GM21528 (cell line): Measurements from ENCODE around the gene DIS3L.
"Not testable (repeated sequence)": the region's sequence is repeated elsewhere in the genome, so short reads cannot be mapped to it uniquely, and the experiment has no call there.

ENCODE experiments used
- ATAC-seq: cut with Tn5 transposase; IDR thresholded peaks from one replicate; pipeline ENCODE4 v1.9.1; 2021; ENCODE audit warnings: mild to moderate bottlenecking, moderate library complexity; ENCODE audit not compliant: unreplicated experiment, low FRiP score

DIS3L gene

DNA sequence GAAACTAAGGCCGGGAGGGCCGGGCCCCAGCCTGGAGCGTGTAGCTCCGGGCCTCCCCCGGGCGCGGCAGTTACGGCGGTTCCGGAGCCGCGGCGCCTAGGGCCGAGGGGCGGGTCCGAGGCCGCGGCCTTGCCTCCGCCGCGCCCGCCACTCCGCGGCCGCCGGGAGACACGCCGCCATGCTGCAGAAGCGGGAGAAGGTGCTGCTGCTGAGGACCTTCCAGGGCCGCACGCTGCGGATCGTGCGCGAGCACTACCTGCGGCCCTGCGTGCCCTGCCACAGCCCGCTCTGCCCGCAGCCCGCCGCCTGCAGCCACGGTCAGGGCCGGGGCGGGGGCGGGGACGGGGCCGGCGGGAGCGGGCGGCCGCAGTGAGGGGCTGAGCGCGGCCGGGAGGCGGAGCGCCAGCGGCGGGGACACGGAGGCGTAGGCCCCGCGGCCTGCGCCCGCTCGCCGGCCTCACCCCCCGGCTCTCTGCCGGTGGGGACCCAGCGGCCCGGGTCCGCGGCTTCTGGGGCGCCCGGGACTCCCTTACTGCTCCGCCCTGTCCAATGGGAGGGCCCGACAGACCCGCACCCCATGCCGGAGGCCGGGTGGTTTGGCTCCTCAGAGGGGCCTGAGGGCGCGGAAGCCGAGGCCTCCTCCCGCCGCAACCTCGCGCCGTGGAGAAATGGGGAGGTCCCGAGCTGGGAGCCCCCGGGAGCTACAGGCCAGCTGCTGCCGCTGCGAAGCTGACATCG is at the start of gene DIS3L:
TSS of gene DIS3L (plus strand) at position 150 of the 738 bp plus-strand sequence. CDS start at position 179, 29 bp downstream.
- peak; percentile 72 for ATAC-seq

DNA sequence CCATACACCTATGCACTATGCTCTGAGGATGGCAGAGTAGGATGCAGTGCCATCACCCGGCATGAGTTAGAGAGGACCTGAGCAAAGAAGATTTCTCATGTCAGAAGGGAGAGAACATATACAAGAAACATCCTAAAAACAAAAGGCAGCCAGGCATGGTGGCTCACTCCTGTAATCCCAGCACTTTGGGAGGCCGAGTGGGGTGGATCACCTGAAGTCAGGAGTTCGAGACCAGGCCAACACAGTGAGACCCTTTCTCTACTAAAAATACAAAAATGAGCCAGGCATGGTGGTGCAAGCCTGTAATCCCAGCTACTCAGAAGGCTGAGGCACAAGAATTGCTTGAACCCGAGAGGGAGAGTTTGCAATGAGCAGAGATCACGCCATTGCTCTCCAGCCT is 47.5 kb upstream of the DIS3L start:
- ATAC-seq = not testable (repeated sequence)

DNA sequence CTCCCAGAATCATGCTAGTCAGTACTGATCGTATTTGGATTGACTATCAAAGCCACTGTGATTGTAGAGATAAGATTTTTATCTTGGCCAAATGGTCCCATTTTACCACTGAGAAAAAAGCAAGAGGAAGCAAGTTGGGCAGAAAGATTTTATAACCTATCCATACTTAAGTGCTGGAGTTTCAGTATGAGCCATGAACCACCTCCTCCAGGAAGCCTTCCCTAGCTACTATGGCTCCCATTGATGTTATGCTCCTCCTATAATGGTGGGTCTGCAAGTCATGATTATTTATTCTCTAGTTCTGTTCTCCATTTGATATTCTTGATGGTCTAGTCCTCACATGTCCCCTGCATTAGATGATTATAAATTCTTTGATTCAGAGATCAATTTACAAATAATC is 46.4 kb upstream of the DIS3L start:
- ATAC-seq = no peak

DNA sequence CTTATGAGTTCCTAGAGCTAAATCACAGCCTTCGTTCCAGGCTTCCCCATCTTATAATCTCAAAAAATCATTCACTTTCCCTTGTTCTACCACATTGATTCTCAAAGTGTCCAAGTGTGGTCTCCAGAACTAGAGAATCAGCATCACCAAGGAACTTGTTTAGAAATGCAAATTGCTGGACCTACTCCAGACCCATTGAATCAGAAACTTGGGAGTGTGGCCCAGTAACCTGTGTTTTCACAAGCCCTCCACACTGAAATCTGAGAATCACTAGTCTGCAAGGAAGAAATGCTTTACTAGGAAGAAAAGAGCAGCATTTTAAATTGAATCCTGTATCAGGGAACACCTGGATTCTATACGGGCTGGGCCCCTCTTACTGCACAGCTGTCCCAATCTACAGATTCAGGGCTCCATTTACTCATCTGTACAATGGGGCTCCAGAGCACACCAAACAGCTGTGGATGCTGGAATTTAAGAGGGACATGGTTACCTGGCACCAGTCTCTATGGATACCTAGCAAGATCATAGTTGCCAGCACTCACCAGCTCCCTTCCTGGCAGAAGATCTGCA is 43.7 kb upstream of the DIS3L start:
- ATAC-seq = no peak

DNA sequence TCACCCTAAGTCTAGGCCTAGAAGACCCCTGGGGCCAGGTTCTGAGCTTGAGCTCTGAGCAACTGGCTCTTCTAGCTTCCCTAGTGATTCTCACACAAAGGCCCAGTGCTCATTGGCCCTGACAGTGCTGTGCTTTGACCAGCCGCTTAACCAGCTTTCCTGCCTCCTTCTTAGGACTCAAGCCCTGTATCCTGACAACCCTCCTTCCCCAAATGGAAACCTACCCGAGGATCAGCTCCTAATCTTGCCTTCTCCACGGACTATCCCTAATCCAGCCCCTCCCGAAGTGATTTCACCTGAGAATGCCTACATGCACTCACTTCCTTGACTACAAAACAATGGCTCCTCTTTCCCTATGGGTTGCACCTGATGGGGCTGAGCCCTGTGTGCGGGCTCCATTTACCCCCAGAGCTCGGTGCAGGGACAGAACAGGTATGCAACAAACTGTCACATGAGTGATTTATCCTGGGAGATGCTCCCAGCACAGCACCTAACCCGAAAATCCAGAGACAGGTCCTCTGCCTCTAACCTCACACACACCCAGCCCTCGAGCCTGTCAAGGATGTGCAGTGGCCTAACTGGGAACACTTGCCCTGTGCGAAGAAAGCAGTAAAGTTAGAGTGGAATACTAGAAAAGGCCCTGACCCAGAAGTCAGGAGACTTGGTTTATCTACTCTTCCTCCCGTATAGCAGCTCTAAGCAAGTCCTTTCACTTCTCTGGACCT is 42.1 kb upstream of the DIS3L start:
- no peak for ATAC-seq

DNA sequence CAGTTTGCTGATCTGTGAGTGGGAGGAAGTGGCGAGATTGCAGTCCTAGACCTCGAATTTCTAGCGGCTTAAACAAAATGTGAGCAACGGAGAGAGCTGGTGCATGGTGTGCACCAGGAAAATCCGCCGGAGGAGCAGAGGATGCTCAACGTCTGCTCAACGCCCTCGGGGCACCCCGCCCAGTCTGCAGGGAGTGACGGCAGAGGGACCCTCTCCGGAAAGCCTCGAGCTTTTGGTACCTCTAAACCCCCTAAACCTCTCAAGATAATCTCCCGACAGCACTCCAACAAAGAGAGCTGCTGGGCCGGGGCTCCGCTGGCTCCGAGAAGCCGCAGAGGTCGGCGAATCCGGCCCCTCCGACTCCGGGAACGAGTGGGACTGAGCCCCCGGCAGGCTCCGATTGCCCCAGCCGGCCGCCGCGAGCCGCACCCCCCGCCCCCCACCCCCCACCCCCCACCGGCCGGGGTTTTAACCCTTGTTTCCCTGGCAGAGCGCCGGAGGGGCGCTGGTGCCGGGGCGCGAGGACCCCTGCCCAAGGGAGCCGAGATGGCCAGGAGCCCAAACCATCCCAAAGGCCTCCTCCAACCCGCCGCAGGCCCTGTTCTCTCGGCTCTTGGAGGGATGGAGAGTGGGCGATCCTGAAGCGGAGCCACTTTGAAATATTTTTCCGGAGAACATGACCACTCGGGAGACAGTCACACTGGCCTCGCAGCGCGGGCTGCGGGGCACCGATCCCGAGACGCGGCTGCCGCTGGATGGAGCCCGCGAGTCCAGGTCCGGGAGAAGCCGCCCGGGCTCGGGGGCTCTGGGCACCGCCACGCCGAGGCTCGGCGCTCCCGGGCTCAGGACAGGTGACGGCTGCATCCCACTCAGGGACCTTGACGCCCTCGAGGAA is 41.3 kb upstream of the DIS3L start:
- ATAC-seq = no peak

DNA sequence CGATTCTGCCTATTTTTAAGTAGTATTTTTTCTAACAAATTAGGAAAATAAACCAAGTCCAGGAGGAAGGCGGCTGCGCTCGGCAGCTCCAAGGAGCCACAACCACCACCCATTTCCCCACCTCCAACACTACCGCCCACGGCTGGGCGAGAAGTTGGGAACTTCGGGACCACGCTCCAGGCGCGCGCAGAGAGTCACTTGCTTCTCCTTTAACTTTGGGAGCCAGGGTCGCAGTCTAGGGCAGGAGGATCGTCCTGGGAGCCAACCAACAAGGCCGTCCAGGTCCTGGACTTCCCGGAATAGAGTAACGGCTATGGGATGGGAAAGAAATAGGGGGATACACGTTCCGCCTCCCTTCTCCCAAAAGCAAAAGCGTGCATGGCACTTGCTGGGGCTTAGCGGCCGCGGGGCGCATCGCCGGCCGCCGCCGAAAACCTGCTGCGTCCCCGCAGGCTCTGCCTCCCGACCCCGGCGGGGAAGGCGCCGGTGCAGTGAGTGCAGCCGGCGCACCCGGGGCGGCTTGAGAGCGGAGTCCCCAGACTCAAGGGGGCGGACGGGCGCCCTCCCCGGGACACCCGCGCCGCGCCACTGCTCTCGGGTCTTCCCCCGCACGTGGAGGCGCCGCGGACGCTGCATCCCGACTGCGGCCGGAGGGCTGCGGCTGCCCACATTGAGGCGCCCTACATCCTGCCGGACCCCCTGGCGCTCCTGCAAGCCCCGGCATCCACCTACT is 40.5 kb upstream of the DIS3L start:
- no peak for ATAC-seq

DNA sequence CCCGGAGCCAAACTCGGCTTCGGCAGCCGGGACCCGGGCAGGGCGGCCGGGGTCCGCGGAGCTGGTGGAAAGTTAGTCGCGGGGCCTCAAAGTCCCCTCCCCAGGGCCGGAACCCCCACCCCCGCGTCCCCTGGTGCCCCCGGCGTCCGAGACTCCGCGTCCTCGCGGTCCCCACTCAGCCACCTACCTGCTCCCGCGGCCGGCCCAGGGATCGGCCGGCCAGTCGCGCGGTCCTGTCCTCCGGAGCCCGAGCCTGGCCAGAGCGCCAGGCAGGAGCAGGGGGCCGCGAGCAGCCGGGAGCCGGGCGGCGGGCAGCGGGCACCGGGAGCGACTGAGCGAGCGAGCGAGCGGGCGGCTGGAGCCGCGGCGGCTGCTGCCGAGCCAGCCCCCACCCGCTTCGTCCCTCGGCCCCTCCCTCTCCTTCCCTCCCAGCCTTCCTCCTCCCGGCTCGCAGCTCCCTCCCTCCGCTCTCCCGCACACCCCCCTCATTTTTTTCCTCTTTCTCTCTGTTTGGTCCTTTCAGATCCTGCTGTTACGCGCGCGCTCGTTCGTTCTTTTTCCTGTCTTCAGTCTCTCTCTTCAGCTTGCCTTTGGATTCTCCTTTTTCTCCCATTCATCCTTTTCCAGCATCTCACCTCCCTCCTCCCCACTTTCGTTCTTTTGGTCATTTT is 39.8 kb upstream of the DIS3L start, which contains the start of gene MEGF11:
TSS of gene MEGF11 (minus strand) at position 333 of the 671 bp plus-strand sequence. CDS start 125,347 bp downstream, outside the sequence.
- ATAC-seq = no peak

DNA sequence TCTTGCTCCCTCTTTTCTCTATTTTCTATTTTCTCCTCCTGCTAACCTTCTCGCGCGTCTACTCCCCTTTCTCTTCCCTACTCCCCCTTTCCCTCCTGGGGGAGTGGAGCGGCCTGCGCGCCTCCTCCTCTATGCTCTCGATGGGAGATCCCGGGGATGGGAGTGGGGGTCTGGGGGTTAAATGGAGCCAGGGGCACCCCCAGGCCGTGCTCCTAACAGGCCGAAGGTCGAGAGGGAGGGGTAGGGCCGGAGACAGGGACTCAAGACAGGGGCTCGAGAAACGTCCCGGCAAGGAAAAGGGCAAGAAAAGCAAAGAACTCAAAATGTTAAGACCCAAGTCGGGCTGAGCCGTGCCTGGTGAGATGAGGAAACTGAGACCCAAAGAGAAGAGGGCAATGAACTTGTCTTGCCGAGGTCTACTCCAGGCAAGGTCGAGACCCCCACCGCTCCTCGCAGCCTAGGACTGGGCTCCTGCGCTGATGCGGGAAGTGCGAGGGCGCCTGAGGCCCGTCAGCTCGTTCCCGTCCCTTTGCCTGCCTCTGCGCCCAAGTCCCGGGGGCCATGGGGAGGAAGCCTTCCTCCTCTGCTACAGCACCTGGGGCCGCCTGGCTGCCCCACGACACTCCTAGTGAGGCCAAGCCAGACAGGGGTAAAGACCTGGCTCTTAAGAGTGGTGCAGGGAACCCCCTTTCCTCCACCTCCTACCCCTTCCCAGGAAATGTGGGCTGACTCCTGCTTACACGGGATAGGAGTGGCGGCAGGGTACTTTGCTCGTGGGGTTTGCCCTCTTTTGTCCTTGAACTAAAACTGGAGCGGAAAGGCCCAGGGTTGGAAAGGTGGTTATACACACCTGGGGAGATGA is 39.0 kb upstream of the DIS3L start:
- no peak for ATAC-seq

DNA sequence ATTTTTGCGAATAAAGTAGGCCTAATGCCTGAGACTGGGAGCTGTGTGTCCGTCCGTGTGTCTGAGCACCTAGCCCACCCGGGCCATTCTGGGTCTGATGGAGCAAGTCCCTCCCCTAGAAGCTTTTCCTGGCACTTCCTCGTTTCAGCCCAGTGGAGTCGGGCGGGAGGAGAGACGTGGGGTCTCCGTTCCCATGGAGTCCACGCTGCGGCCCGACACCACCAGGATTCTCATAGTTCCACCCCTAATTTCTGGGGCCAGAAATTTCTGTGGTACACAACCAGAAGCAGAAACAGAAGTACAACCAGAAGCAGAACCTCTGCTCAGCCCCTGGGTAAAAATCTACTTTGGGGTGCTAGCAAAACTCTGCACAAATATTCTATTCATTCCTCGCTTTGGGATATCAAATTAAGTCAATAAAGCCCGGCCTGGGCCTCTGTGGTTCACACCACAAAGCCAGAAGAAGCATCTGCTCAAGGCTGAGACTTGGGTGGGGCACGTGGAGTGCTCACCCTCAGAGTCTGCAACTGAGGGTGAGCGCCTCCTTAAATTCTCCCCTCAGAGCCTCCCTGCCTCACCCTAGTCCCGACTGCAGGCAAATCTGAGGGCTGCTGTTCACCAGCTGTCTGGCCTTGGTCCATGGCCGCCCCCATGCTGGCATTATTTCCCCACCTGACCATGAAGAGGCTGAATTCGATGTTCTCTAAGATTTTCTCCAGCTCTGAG is 38.3 kb upstream of the DIS3L start:
- ATAC-seq = no peak

DNA sequence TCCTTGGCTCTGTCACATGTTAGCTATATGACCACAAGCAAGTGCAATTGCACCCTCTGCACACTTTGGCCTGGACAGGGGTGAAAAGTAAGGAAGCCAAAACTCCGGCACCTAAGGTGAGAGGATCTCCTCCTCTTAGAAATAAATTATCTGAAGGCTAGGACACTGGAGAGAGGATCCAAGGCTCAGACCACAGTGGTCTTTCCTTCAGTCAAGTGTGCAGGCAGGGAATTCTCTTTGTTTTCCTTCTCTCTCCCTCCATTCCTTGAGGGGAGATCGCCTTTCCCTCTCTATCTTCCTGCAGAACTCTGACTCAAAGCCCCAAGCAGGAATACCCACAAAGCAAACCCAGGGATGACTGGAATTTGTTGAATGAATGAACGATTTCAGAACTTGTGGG is 36.7 kb upstream of the DIS3L start:
- no peak for ATAC-seq

DNA sequence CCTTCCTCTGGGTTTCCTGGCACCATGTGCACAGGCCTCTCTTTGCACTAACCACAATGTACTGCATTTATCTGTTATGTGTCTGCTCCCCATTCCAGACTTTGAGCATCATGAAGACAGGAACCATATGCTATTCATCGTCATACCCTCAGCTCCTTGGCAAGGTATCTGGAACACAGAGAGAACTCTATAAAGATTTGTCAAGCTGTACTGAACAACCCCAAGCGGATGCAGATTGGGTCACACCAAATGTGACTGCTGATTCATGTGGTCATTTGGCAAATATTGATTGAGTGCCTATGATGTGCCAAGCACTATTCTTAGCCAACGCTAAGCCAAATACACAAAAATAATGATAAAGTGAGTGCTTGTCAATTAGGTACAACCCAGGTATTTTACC is 32.3 kb upstream of the DIS3L start:
- ATAC-seq = no peak

DNA sequence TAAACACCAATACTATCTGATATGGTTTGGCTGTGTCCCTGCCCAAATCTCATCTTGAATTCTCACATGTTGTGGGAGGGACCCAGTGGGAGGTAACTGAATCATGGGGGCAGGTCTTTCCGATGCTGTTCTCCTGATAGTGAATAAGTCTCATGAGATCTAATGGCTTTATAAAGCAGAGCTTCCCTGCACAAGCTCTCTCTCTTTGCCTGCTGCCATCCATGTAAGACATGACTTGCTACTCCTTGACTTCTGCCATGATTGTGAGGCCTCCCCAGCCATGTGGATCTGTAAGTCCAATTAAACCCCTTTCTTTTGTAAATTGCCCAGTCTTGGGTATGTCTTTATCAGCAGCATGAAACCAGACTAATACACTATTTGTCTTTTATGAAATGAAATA is 30.5 kb upstream of the DIS3L start:
- ATAC-seq = not testable (repeated sequence)

DNA sequence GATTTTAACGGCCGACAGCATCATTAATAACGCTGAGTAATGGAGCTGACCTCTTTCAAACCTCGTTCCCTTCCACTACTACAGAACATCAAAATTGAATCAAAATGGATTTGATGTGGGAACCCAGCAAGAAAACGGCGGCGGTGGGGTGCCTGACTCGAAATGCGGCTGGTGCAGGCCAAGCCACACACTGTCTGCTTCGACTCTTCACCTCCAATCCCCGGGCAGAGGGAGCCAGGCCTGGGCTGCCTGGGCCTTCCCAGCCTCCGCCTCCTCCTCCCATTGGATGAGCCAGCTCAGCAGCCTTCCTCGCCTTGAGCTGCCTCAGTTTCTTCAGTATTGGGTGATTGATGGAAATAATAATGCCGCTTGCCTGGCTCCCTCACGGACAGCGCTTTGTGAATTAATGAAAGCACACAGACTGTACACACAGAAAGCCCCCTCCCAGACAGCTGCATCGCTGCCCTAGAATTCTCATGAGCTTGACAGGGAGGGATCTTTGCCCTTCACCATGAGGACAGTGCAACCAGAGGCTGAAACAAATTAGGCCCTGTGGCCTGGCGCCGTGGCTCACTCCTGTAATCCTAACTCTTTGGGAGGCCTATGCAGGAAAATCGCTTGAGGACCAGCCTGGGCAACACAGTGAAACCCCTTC is 28.4 kb upstream of the DIS3L start:
- ATAC-seq = no peak

DNA sequence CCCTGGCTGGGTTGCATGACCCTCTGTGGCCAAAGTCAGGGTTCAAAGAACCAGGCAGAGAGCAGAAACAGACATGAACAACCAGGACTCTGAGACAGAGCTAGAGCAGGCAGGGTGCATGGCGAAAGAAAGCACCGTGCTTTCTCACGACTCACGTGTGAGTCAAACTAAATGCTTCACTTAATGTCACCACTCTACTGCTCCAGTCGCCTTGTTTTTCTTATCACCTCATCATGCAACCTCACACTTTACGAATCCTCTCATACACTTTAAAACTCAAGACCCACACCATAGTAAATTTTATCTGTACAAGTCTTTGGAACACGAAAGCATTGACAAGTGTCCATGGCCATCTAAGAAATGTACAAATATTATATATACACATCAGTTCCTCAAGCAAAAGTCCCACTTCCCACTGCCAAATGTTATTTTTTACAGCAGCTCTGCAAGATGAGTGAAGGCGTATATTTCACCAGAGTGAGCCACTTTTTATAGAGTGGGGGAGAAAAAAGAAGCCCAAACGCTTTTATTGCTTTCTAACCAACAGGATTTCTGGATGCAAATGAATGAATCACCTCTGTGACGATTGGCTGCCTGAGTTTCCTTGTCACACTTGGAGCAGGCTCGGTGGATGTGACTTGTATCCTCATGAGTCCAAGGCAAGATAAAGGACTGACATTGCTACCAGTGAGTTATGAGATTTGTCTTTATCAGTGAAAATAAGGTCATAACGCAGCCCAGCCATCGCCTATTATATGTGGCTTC is 23.9 kb upstream of the DIS3L start:
- no peak for ATAC-seq

DNA sequence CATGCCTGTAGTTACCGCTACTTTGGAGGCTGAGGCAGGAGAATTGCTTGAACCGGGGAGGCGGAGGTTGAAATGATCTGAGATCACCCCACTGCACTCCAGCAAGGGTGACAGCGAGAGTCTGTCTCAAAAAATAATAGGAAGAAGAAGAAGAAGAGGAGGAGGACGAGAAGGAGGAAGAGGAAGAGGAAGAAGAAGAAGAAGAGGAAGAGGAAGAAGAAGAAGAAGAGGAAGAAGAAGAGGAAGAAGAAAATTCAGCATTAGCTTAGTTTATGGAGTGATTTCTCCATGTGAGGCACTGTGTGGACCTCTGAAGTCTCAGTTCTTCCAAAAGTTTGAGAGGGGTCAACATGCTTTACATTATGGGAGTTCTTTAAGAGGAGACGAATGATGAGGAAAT is 22.4 kb upstream of the DIS3L start:
- ATAC-seq = no peak

DNA sequence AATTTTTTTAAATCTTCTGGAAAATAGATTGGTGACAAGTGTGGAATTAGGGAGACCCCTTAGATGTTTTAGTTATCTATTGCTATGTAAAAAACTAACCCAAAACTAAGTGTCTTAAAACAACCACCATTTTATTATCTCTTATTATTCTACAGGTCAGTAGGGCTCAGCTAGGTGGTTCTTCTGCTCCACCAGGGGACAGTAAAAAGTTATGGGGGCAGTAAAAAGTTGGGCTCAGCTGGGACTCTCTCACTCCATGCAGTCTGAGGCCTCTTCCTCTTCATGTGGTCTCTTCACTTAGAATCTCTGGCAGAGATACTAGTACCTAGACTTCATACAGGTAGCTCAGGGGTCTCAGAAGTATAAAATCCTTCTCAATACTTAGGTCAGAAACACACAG is 18.0 kb upstream of the DIS3L start:
- no peak for ATAC-seq
